TTC549 (cell line): ENCODE measurements around the gene MYBPHL.

Experiments
- FAIRE-seq: peaks from 2 replicates; lab custom pipeline; 2012; peaks lifted over from hg19 to GRCh38; lab: Jason Lieb, UNC

Gene MYBPHL

GRCh38 chr1:109250454-109251276 is 56.1 kb downstream of the MYBPHL start:
- FAIRE-seq: no peak

GRCh38 chr1:109249654-109250401 is 57.0 kb downstream of the MYBPHL start:
- no peak for FAIRE-seq

DNA sequence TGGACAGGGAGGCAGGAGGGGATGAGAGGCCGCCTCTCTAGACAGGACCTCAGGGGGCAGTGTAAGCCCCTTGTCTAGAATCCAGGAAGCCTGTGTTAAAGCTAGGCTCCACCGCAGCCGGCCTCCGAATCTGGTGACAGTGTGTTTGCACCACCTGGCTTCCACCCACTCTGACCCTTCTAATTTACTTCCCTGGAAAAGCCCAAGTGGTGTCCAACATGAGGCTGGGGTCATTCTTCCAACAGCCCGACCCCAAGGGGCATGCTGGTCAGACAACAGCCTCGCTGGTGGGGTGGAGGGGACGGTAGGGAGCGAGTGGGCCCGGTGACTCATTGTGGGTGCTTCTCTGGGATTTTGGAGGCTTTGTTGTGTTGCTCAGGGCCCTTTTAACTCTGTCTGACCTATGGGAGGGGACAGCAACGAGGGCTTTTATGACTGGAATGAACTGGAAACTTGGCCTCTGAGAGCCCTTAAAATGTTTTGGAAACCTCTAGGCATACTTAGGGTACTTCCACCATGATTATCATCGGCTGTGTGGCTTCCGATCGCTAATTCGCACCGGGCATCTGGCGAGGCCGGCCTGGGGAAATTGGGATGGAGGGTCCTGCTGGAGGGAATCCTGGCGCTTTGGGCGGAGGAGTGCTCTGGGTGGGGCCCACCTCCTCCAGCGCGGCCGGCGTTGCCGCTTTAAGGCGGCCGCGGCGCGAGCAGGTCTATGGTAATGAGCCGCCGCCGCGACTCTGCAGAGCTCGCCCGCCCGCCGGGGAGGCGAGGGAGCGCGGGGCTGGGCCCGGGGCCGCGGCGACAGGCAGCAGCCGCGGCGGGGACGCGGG is 57.8 kb downstream of the MYBPHL start, which contains the start of gene CELSR2:
TSS of gene CELSR2 (plus strand) at position 743 of the 833 bp plus-strand sequence. CDS start 541 bp downstream, outside the sequence.
- FAIRE-seq: no peak

GRCh38 chr1:109248444-109248796 is 58.4 kb downstream of the MYBPHL start:
- no peak for FAIRE-seq

- no peak for FAIRE-seq
Measured at GRCh38 chr1:109247401-109248365, 59.1 kb downstream of the MYBPHL start.

- FAIRE-seq: no peak
Measured at GRCh38 chr1:109246141-109246551, 60.7 kb downstream of the MYBPHL start.

DNA sequence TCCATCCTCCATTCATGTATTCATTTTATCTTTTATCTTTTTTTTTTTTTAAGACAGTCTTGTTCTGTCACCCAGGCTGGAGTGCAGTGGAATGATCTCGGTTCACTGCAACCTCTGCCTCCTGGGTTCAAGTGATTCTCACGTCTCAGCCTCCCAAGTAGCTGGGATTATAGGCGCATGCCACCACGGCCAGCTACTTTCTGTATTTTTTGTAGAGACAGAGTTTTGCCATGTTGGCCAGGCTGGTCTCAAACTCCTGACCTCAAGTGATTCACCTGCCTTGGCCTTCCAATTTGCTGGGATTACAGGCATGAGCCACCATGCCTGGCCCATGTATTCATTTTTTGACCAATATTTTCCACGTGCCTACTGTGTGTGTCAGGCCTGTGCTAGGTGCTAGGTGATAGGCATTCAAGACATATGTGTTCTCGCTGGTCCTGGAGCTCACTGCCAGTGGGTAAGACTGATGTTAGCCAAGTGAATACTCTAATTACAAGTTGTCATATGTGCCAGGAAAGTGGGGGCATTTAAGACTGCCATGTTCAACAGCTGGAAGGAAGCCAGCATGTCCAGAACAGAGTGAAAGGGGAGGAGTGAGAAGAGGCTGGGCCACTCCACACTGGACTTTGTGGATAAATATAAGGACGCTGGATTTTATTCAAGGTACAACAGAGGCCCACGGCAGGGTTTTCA is 62.8 kb downstream of the MYBPHL start:
- FAIRE-seq: no peak

DNA sequence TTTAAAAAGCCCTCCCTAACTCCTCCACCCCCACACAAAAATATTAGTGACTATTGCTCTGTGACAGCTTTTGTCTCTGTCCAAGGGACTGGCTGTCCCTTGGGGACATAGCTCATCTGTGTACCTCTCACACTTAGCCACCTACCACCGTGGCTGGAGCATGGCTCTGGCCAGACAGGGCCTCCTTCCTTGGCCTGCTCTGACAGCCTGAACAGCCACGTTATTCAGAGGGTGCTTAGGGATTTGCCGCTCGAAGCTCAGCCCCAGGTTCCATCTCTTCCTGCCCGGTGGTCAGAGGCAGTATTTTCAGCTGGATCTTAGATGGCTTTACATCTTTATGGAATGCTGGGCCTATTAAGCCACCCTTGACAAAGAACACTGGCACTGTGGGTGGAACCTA is 63.6 kb downstream of the MYBPHL start:
- FAIRE-seq: no peak

- FAIRE-seq: no peak
Measured at GRCh38 chr1:109242387-109242786, 64.4 kb downstream of the MYBPHL start.
